ENCODE measurements around the gene NIBAN1.
A peak's percentile ranks its signal among the peaks of the same experiment; 100 is the strongest.
"Not testable (repeated sequence)": the region's sequence is repeated elsewhere in the genome, so short reads cannot be mapped to it uniquely, and the experiment has no call there.

NIBAN1 gene, protein sequence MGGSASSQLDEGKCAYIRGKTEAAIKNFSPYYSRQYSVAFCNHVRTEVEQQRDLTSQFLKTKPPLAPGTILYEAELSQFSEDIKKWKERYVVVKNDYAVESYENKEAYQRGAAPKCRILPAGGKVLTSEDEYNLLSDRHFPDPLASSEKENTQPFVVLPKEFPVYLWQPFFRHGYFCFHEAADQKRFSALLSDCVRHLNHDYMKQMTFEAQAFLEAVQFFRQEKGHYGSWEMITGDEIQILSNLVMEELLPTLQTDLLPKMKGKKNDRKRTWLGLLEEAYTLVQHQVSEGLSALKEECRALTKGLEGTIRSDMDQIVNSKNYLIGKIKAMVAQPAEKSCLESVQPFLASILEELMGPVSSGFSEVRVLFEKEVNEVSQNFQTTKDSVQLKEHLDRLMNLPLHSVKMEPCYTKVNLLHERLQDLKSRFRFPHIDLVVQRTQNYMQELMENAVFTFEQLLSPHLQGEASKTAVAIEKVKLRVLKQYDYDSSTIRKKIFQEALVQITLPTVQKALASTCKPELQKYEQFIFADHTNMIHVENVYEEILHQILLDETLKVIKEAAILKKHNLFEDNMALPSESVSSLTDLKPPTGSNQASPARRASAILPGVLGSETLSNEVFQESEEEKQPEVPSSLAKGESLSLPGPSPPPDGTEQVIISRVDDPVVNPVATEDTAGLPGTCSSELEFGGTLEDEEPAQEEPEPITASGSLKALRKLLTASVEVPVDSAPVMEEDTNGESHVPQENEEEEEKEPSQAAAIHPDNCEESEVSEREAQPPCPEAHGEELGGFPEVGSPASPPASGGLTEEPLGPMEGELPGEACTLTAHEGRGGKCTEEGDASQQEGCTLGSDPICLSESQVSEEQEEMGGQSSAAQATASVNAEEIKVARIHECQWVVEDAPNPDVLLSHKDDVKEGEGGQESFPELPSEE

DNA sequence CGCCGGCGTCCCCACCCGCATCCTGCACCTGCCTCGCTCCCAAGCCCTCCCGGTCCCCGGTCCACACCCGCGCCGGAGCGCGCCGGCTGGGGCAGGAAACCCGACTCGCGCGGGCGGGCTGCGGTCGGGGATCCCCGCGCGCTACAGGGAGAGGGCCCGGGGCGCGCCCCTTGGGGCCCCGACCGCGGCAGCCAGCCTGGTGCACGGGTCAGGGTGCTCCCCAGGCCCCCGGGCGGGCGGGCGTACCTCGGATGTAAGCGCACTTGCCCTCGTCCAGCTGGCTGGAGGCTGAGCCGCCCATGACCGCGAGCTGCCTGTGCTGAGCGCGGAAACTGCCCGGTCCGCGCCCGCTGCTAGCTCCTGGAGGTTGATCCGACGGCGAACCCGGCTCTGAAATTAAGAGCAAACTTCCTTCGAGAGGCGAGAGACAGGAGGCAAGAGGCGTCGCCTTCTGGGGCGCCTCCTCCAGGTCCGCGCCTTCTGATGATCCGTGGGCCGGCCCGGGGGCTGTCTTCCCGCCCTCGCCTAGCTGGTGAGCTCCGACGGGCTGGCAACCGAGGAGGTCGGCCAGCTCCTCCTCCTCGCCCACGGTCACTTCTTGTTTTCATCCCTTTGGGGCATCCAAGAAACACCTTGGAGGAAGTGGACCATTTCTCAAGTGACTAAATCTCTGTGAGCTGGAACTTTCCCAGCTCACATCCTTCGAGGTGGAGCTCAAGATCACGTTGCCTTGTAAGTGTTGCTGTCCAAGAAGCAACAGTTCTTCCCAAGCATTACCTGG, at the start of gene NIBAN1:
TSS of gene NIBAN1 (minus strand) at position 453 of the 781 bp plus-strand sequence. CDS start at position 301, 152 bp downstream.
- peak; percentile 82 for DNase-seq

DNA sequence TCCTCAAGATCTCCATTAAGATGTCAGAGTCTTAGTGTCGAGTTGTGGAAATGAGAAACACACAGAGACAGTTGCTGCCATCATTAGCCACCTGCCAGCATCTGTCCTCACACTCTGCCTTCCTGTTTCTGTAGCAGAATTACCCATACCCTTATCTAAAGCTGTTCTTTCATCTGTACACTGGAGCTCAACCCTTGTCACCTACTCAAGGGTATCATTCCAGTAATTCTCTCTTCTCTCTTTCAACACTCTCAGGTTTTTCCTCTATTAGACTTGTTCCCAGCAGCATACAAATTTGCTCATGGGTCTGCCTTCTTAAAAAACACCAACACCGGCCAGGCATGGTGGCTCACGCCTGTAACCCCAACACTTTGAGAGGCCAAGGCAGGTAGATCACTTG, 43.7 kb upstream of the NIBAN1 start:
- DNase-seq, result no peak

DNA sequence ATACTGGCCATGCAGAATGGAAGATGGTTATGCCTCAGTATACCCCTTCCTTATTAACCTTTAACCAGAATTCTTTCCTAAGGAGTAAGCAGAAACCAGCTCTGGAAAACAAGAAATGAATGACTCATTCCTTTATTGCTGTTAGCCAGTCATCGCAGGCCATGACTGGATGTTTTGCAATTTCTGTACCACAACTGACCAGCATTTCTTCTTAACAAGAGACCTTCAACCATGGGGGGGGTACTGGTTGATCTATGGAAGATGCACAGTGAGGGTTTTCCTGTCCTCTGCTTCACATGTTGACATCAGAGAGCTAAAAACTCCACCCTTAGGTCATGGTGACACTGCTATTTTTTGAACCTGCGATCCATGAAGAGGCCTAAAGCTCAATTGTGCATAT, 43.0 kb upstream of the NIBAN1 start:
- no peak for DNase-seq

DNA sequence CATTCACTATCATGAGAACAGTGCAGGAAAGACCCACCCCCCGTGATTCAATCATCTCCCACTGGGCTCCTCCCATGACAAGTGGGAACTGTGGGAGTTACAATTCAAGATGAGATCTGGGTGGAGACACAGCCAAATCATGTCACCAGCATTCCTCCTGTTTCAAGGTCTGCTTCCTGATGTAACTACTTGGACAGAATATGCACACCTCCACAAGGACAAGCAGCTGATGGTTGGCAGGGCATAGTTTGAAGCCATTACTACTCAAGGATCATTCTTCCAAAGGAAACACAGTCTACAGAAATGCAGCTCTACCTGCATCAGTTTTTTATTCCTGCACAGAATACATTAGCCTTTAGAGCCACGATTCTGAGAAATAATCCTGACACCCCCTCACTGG, 42.6 kb upstream of the NIBAN1 start:
- DNase-seq, result no peak

DNA sequence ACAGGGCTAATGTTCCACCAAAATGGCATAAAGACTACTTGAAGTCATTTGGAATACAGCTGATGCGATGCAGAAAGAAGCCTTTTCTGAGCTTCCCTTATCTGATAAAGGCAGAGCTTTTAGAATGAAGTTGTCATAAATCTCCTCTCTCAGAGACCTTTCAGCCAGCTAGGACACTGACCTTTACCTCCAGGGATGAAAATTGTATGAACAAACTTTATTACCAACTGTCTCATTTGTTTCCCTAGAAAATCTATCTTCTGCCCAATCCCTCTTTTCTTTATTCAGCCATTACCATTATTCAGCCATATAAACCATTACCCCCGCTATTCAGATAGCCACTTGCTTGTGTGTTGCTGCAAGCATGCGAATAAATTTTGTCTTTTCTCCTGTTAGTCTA, 41.3 kb upstream of the NIBAN1 start:
- DNase-seq, result no peak

DNA sequence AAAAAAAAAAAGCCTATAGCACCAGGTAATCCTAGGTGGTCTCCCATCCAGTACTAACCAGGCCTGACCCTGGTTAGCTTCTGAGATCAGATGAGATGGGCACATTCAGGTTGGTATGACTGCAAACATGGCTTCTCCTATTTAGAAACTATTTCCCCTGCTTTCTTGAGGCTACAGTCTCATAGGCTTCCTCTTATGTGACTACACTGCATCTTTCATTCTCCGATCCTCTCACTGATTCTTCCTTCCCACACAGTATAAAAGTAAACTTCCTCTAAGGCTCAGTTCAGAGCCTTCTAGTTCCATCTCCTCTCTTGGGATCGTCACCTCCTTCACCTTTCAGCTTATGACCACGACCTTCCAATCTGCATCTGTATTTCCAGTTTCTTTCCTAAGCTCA, 40.6 kb upstream of the NIBAN1 start:
- no peak for DNase-seq

DNA sequence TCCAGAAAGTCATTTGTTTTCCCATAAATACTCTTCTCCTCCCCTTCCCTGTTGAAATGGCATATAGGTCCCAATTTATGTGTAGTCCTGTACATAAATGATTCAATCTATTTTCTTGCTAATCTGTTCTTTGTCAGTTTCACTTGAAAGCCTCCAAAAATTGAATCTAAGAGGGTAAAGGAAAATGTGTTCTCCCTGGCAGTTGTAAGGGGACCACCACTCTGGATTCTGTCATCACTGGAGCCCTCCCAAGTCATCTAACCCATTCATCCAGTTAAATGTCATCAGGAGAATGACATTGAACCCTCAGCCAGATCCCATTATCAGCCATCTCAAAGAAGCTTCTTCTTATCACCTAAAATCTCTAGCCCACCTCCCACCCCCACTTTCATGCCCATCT, 36.1 kb upstream of the NIBAN1 start:
- DNase-seq, result no peak

DNA sequence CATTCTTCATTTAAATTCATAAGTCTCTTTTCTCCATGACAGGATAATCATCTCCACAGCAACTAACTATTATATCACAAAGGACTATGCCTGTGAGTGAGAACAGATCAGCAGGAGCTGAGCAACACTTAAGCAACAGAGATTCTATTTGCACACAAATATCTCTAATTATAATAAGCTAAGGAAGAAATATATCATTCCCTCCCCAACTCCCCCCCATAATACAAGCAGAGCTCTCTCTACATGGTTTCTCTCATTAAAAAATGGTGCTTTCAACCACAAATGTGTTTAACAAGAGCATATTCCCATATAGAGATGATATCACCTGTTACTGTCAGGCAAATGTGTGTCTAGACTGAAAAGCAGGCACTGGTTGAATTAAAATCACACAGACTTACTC, 34.5 kb upstream of the NIBAN1 start:
- DNase-seq, result no peak

DNA sequence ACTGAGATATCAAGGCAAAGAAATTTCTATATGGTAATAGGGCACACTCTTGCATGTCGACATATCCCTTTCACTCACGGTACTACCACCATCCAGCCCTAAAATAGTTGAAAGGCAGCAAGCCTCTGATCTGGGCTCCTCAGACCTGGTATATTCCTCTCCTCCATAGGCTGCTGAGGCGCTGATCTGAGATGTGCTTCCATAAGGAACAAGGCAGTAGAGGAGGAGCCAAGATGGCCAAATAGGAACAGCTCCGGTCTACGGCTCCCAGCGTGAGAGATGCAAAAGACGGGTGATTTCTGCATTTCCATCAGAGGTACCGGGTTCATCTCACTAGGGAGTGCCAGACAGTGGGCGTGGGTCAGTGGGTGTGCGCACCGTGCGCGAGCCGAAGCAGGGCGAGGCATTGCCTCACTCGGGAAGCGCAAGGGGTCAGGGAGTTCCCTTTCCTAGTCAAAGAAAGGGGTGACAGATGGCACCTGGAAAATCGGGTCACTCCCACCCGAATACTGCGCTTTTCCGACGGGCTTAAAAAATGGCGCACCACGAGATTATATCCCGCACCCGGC, 27.1 kb upstream of the NIBAN1 start:
- not testable (repeated sequence) for DNase-seq

DNA sequence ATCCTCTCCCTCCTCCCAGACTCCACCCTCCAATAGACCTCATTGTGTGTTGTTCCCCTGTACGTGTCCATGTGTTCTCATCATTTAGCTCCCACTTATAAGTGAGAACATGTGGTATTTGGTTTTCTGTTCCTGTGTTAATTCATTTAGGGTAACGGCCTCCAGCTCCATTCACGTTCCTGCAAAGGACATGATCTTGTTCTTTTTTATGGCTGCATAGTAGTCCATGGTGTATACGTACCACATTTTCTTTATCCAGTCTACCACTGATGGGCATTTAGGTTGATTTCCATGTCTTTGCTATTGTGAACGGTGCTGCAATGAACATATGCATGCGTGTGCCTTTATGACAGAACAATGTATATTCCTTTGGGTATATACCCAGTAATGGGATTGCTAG, 25.7 kb upstream of the NIBAN1 start:
- DNase-seq, result not testable (repeated sequence)

DNA sequence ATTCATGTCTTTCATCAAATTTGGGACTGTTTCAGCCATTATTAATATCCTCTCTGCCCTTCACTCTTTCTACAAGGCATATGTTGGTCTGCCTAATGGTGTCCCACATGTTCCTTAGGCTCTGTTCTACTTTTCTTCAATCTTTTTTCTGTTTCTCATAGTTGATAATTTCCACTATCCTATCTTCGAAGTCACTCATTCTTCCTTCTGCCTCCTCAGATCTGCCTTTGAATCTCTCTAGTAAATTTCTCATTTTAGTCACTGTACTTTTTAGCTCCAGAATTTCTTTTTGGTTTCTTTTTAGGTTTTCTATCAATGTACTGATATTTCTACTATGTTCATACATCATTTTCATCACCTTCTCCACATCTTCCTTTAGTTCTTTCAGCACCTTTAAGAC, 20.0 kb upstream of the NIBAN1 start:
- no peak for DNase-seq

DNA sequence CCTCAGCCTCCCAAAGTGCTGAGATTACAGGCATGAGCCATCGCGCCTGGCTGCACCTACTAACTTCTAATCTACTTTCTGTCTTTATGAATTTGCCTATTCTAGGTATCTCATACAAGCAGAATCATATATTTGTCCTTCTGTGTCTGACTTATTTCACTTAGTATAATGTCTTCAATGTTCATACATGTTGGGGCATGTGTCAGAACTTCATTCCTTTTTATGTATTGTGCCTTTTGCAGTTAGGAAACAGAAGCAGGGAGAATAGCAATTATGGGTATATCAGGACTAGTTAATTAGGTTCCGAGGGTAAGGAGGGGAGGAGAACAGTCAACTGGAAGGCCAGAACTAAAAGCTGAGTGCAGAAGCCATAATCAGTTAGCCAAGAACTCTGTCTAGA, 18.0 kb upstream of the NIBAN1 start:
- no peak for DNase-seq

DNA sequence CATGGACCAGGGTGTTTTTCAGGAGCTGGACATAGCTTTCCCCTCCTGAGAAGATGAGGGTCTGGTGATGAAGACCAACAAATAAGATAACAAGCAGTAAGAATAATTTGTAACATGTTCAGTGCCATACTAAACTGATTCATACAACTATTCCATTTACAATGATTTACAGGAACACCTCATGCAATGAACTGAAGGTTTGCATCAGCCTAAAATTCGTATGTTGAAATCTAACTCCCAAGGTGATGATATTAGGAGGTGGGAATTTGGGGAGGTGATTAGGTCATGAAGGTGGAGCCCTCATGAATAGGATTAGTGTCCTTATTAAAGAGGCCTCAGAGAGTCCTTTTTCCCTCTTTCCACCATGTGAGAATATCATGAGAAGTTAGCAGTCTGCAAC, 15.9 kb upstream of the NIBAN1 start:
- DNase-seq, result no peak

DNA sequence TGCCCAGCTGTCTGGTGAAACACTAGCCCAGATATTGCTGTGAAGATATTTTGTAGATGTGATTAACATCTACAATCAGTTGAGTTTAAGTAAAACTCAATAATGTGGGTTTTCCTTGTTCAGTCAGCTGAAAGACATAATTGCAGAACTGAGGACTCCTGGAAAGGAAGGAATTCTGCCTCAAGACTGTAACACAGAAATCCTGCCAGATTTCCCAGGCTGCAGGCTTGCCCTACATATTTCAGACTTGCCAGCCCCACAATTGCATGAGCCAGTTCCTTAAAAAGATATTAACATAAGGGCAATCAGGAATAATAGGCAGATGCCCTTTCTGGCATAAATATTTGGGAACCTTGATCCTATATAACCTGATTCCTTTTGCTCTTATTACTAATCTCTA, 14.2 kb upstream of the NIBAN1 start:
- DNase-seq, result no peak

DNA sequence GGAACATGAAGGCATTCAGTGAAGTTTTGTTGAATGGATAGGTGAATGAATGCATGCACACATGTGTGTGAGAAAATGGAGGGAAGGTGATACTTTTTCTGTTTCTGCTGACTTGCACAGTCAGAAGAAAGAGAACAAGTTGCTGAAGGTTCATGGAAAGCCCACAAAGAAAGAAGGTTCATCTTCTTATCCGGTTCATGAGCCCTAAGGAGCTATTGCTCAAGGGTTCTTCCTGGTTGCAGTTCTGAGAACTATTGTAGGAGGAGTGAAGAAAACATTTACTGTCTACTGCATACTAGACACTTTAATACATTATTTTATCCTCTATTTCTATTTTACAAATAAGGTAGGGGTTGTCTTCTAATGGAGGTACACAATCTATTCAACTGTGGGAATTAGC, 13.4 kb upstream of the NIBAN1 start:
- no peak for DNase-seq

DNA sequence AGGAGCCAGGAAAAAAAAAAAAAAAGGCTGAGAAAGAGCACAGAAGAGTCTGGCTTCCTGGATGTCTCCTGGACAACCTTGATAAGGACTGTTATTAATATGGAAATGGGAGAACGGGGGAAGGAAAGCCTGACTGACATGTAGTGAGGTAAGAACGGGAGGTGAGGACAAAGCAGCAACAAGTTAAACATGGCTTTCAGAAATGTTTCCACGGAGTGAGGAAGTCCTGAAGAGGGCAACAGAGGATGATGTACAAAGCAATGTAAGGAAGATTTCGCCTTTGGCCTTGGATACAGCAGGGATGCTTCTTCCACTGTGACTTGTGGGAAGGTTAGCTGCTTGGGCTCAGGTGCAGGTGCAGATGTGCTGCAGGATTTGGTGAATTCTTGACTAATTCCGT, 11.9 kb upstream of the NIBAN1 start:
- no peak for DNase-seq

DNA sequence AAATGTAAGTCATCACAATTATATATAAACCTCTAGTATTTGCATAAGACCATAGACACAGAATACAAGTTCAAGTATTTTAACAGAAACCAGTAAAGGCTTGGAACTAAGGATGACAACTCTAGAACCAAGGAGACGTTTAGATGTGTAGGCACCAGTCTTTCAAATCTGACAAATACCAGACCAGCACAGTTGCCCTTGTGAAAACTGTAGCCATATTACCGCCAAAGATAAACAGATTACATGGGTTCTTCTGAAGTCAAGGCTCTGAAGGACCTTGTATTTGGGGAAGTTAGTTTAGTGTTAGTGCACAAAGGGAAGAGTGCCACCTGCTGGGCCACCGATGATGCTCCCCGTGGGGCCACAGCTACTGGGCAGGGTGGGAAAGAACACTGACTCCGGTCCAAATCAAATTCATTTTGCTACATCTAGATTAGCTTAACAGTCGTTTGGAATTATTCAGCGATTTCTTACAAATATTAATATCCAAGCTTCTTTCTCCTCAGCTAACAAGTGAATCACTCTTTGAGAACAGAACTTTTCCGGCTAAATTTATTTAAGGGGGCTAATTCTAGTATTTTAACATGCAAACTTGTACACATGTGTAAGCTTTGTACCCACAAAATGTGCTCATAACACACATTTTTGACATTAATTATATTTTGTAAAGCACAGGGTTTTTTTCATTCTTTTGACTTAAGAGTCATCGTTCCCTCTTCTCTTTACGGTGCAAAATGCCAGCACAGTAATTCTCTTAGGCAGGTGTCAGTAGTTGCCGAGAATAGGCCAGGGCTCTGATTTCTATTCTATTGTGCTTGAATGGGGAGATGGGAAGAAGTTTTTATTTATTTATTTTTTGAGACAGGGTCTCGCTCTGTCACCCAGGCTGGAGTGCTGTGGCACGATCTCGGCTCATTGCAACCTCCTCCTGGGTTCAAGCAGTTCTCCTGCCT, 8.0 kb upstream of the NIBAN1 start:
- DNase-seq, result peak; percentile 83

DNA sequence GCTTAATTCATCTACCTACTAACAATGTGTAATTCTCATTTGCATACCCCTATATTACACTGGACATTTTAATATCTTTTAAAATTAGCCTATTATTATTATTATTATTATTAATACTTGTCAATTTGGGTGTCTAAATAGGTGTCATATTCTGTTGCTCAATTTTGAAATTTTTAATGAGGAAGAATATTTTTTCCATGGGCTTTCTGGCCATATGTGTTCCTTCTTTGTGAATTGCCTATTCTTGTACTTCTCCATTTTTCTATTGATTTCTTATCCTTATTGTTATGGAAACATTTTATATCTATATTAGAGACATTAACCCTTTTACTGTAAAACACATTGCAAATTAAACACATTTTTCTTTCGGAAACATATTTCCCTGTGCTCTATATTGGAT, 6.4 kb upstream of the NIBAN1 start:
- DNase-seq, result no peak

DNA sequence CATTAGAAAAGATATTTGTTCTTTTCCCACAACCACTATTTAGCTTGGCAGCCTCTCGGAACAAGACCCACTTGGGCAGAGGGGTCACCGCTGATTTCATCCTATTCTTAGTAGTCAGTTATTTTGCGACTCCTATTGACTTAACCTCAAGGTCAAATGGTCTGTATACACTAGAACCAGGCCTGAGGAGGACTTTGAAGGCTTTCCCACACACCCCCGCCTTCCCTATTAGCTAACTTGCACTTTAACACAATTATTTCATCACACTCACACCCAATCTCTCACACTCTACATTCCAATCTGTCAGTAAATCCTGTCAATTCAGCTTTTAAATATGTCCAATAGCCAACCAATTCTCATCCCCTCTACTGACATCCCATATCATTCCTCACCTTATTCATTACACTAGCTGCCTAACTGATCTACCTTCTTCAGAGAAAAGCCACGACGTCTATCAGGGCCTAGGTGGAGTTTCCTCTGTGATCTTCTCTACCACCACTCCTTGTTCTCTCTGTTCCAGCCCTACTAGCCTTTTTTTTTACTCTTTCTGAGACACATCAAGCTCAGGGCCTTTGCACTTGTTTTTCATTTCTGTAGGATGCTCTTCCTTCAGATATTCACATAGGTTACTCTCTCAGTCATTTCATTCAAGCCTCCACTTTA, 1.0 kb upstream of the NIBAN1 start:
- DNase-seq, result no peak

DNA sequence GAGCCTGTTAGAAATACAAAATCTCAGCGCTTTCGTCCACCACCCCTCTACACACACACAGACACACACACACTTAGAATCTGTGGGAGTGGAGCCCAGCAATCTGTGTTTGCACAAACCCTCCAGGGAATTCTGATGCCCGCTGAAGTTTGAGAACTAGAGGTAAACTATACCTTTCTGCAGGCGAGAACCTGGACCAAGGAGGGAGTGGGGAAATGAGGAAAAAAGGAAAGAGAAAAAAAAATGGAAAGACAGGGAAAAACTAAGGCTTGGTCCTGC, 468 bp upstream of the NIBAN1 start:
- no peak for DNase-seq

DNA sequence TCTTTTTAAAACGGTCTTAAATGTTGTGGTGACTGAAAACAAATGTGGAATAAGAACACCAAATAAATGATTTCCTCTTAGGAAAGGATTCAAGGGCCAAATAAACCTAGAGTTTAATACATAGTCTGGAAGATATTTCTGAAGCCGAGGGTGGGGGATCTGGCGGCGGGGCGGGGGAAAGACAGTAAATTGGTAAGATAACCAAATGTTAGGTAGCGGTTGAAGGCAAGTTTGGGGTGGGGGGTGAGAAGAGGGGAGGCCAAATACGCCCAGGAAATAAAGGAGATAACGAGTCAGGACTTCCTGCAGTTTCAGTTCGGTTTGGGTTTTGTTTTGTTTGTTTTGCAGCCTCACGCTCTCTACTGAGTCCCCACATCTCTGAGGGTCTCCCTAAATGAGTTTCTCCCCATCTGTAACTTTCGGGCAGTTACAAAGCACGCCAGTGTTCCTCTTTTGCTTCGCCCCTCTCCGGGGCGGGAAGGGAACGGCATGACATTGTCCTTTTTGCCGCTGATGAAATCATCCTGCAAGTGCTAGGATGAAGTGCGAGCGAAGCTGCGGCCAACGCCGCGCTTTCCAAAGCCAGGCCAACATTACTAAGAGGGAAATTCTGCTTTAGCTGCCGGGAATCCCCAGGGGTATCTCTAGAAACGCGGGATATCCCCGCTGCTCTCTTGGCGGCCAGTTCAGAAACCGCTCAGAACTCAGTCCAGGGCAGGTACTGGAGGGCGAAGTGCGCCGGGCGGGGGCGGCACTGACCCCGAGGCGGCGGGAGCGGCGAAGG, 844 bp downstream of the NIBAN1 start:
- peak; percentile 80 for DNase-seq

Measured in activated CD8-positive, alpha-beta memory T cell treated with anti-CD3 and anti-CD28 coated beads, Interleukin-2, amount 50 U/mL, for 48 hours (primary cell).